HG02943 (cell line): ENCODE data around the gene CRADD.

ENCODE experiments used
- ATAC-seq: cut with Tn5 transposase; IDR thresholded peaks from one replicate; pipeline ENCODE4 v1.9.1; 2021; ENCODE audit warnings: mild to moderate bottlenecking, low read depth, moderate library complexity; ENCODE audit not compliant: unreplicated experiment

CRADD gene

DNA sequence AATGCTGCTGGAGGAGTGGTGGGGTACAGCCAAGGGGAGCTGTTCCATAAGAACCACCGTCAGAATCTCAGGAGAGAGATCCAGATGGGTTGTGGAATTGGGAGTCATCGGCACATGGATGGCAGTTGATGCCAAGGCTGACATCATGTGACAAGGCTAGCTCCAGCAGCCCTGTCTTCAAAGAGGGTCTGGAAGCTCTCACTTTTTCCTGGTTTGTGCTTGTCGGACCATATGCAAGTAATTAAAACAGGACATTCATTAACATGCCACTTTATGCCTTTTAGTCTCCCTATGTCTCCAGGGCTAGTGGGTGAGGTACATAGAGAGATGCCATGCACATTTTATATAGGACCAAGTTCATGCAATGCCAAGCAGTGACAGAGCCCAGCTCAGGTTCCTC is 211.8 kb downstream of the CRADD start:
- no peak for ATAC-seq

DNA sequence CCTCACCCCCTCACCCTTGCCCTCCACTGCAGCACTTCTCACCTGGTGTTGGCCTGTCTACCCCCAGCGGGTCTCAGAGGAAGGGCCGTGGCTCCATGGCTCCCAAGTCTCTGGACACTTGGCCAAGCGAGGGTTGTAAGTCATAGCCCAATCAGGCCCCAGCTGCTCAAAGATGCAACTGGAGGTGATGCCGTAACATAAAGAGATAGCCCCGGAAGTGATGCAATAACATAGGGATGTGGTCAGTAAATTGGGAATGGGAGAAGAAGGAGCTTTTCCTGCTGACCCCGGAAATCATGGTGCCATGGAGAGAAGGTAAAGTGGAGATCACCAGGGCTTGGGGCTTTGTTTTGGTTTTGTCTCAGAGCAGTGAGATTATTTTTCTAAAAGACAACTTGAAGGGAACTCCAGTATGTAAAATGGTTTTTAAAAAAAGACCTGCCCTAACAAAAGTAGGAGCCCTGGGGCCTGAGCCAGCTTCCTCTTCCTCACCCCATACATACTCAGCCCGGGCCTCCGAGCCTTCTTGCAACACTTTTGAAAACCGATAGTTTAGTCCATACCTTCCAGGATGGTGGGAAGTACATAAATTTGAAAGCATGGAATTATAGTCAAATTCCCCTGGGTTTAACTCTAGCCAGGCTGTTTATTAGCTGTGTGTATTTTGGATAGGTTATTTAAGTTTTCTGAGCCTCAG is 212.5 kb downstream of the CRADD start:
- ATAC-seq: no peak

GRCh38 chr12:93892423-93893268 is 215.5 kb downstream of the CRADD start:
- ATAC-seq: no peak

GRCh38 chr12:93894391-93895088 is 217.4 kb downstream of the CRADD start:
- ATAC-seq: no peak

DNA sequence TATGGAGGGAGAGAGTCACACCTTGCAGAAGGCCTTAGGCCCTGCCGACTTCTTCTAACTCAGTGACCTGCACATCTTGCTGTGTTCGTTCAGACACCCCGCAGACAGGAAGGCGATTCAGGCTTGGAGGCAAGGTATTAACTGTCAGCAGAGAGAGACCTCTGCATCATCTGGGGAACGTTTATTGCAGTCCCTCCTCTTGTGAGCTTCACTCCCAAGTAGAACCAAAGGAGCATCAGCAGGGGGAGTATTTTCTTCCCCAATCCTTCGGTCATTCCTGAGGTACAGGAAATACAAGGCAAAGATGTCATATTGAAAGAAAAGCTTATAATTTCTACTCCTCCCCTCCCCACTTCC is 217.9 kb downstream of the CRADD start:
- ATAC-seq: no peak

DNA sequence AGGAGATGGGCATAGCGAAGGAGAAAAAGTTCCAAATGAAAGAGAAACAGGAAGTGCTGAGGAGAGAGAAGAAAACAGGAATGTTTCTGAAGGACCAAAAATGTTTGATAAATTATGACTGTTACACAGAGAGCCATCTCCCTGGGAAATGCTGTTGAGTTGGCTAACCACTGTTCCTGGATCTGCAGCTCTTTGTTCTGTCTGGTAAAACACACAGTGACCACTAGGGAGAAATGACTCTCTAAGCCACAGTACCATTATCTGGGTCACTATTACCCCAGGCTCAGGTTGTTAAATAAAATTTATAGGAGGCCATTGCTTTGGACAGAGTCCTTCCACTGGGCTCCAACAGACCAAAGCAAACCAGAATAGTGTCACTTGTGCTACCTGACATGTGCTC is 219.3 kb downstream of the CRADD start:
- ATAC-seq: no peak

- no peak for ATAC-seq
Measured at GRCh38 chr12:93896952-93897351, 219.8 kb downstream of the CRADD start.

DNA sequence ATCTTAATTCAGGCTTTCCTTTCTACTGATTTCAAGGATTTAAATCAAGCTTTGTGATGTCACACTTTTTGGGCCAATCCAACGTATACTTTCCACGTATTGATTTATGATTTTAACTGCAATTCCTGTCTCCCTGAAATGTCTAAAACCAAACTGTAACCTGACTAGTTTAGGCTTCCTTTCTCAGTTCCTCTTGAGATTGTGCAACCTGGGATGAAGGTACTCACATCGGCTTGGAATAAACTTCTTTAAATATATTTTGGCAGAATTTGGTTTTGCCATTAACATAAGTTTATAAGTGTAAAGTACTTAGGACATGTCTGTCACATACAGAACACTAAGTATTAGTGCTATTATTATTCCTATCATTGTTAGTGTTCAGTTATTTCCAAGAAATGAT is 224.6 kb downstream of the CRADD start:
- no peak for ATAC-seq

- no peak for ATAC-seq
Measured at GRCh38 chr12:93902192-93902591, 225.0 kb downstream of the CRADD start.

- ATAC-seq: no peak
Measured at GRCh38 chr12:93902736-93903562, 225.8 kb downstream of the CRADD start.

GRCh38 chr12:93904124-93904523 is 226.9 kb downstream of the CRADD start:
- no peak for ATAC-seq

GRCh38 chr12:93908264-93908663 is 231.1 kb downstream of the CRADD start:
- ATAC-seq: no peak

DNA sequence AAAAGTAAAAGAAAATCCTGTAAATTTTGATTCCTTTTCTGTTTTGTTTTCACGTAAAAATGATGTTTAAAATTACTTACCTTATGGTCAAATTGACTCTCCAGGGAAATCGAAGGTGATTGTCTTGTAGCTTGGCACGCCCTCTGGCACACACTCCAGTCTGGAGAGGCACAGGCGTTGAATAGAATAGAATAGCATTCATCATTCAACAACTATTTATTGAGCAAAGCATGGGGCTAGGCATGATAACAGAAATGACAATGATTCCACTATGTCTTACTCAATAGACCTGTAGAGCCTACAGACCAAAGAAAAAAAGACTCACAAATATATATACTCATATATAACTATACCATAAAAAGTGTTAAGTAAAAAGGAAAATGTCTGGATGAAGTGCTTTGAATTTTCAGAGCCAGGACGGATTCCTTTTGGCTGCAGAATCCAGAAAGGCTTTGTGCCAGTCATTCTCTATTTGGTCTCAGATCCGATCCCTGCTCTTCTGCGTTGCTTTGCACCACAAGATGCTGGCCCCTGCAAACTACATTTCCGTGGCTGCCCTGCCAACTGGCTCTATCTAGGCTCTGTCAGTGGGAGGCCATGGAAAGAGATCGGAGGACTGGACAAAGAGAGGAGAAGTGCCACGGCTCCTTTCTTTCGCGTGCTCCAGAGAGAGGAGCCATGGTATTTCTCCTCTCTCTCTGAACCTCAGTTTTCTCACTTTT is 231.8 kb downstream of the CRADD start:
- ATAC-seq: no peak

- ATAC-seq: no peak
Measured at GRCh38 chr12:93911396-93911795, 234.2 kb downstream of the CRADD start.

- ATAC-seq: no peak
Measured at GRCh38 chr12:93912086-93912733, 235.0 kb downstream of the CRADD start.

DNA sequence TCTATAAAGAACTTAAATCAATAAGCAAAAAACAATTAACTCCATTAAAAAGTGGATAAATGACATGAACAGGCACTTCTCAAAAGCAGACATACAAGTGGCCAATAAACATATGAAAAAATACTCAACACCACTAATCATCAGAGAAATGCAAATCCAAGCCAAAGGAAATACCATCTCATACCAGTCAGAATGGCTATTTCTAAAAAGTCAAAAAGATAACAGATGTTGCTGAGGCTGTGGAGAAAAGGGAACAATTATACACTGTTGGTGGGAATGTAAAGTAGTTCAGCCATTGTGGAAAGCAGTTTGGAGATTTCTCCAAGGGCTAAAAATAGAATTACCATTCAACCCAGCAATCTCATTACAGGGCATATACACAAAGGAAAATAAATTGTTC is 236.7 kb downstream of the CRADD start:
- ATAC-seq: no peak

GRCh38 chr12:93914281-93914680 is 237.1 kb downstream of the CRADD start:
- ATAC-seq: no peak

GRCh38 chr12:93915411-93915810 is 238.2 kb downstream of the CRADD start:
- ATAC-seq: no peak

DNA sequence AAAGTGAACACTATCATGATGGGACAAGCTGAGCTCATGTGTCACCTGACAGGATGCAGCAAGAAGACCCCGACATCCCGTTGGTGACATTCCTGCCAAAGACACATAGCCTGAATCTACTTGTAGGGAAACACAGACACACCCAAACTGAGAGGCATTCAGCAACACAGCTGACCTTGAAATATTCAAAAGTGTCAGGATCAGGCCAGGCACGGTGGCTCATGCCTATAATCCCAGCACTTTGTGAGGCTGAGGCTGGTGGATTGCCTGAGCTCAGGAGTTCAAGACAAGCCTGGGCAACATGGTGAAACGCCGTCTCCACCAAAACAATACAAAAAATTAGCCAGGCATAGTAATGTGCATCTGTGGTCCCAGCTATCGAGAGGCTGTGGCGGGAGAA is 239.2 kb downstream of the CRADD start:
- ATAC-seq: no peak
